D721Med (cell line): ENCODE data around the gene ACTG1.

ENCODE experiments used
- DNase-seq: peaks from one replicate; pipeline ENCODE4 v3.0.0; 2011; ENCODE audit warnings: low spot score; ENCODE audit not compliant: insufficient read length
- FAIRE-seq: peaks from 2 replicates; lab custom pipeline; 2011; peaks lifted over from hg19 to GRCh38; lab: Jason Lieb, UNC
- TF ChIP-seq, protein P1 (sequence below): IDR thresholded peaks from 2 replicates; pipeline ENCODE4 v1.5.1; 2012; ENCODE audit warnings: mild to moderate bottlenecking, control low read depth; ENCODE audit not compliant: insufficient read depth; ENCODE audit errors: missing control alignments

Gene ACTG1

GRCh38 chr17:81556863-81557262 lies 44.3 kb upstream of the ACTG1 start:
- FAIRE-seq (no peak), DNase-seq (no peak)
- TF ChIP-seq, protein P1, sequence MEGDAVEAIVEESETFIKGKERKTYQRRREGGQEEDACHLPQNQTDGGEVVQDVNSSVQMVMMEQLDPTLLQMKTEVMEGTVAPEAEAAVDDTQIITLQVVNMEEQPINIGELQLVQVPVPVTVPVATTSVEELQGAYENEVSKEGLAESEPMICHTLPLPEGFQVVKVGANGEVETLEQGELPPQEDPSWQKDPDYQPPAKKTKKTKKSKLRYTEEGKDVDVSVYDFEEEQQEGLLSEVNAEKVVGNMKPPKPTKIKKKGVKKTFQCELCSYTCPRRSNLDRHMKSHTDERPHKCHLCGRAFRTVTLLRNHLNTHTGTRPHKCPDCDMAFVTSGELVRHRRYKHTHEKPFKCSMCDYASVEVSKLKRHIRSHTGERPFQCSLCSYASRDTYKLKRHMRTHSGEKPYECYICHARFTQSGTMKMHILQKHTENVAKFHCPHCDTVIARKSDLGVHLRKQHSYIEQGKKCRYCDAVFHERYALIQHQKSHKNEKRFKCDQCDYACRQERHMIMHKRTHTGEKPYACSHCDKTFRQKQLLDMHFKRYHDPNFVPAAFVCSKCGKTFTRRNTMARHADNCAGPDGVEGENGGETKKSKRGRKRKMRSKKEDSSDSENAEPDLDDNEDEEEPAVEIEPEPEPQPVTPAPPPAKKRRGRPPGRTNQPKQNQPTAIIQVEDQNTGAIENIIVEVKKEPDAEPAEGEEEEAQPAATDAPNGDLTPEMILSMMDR, result no peak

DNA sequence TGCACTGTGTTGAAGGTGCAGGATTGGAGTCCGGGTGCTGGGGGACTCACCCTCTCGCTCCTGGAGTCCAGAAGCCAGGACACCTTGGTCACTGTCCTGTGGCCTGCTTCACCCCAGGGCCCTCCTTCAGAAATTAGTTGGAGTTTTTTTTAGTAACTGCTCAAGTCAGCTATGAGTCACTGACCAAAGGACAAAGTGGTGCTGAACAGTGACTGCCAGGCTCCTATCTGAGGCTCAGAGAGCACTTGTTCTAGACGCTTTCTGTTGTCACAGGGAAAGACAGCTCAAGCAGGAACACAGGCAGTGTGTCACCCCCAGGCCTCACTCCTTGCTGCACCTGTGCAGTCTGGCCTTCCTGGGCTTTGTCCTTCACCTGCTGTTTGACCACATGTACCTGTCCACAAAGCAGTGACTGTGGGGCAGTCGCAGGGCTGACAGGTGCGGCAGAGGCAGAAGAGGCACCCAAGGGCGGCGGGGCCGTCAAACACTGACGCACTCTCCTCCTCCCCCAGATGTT lies 43.6 kb upstream of the ACTG1 start:
- FAIRE-seq (no peak), DNase-seq (no peak)
- TF ChIP-seq, protein P1, result no peak

- DNase-seq (no peak), FAIRE-seq (no peak)
- TF ChIP-seq, protein P1, result no peak
Observed at GRCh38 chr17:81553616-81554181, 41.1 kb upstream of the ACTG1 start.

GRCh38 chr17:81553018-81553615 lies 40.5 kb upstream of the ACTG1 start:
- FAIRE-seq, result no peak
- TF ChIP-seq, protein P1, result peak; percentile 8
- peak; percentile 89 for DNase-seq

DNA sequence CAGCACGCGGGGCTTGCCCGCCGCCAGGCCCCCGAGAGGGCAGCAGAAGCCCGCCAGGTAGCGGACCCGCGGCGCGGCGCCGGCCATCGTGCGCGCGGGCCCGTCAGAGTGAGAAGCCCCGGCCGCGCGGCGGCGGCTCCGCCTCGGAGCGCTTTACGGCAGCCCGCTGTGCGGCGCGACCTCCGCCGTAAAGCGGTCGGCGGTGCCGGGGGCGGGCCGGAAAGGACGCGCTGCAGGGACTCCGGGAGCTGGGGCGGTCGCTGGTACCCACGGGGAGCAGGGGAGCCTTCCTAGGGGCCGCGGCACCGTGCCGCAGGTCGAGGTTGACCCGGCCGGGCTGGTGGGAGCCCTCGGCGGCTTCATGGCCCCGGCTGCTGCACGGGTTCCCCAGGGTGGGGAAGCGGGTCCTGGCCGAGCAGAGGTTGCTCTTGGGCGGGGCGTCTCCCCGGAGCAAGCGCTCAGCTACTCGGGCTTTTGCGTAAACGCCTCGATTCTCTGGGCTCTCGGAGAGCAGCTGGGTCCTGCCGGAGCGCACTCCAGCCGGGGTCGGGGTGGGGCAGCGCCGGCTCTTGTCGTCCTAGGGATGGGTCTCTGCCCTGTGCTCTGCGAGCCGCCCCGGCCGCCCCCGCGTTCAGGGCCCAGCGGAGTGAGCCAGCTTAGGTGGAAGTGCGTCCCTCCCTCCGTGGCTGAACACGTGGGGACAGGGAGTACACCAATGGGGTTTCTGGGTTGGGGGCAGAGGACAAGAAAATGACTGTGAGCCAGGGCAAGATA lies 39.8 kb upstream of the ACTG1 start, which contains the start of gene FAAP100:
Gene FAAP100, minus strand, starts transcription at position 110 of the 774 bp plus-strand sequence. Its CDS starts 23 bp downstream, at position 87.
- FAIRE-seq (no peak), DNase-seq (peak; percentile 96)
- TF ChIP-seq, protein P1, result no peak

- FAIRE-seq (no peak), DNase-seq (no peak)
- TF ChIP-seq, protein P1, result no peak
Observed at GRCh38 chr17:81551458-81552243, 39.1 kb upstream of the ACTG1 start.
